NCI-H1694 (cell line): ENCODE measurements around the gene TMEM50A.
"Not testable (repeated sequence)": the region's sequence is repeated elsewhere in the genome, so short reads cannot be mapped to it uniquely, and the experiment has no call there.

Experiments
- DNase-seq: peaks from one replicate; lab custom pipeline; 2025; lab: John Stamatoyannopoulos, UW

The TMEM50A gene

GRCh38 chr1:25338188-25338981 lies at the start of gene TMEM50A:
Gene TMEM50A, plus strand, starts transcription at chr1:25338334. Its CDS starts 2,153 bp downstream, at chr1:25340487.
- peak; percentile 5 for DNase-seq

- DNase-seq = not testable (repeated sequence)
Measured at GRCh38 chr1:25288573-25289101, 49.5 kb upstream of the TMEM50A start.

GRCh38 chr1:25290043-25290442 lies 48.1 kb upstream of the TMEM50A start:
- DNase-seq = not testable (repeated sequence)

- not testable (repeated sequence) for DNase-seq
Measured at GRCh38 chr1:25293426-25293825, 44.7 kb upstream of the TMEM50A start.

GRCh38 chr1:25294889-25295826 lies 43.0 kb upstream of the TMEM50A start:
- DNase-seq = not testable (repeated sequence)

GRCh38 chr1:25296501-25296900 lies 41.6 kb upstream of the TMEM50A start:
- DNase-seq = not testable (repeated sequence)

- not testable (repeated sequence) for DNase-seq
Measured at GRCh38 chr1:25300729-25301128, 37.4 kb upstream of the TMEM50A start.

GRCh38 chr1:25302330-25302729 lies 35.8 kb upstream of the TMEM50A start:
- DNase-seq = not testable (repeated sequence)

GRCh38 chr1:25304936-25305335 lies 33.2 kb upstream of the TMEM50A start:
- DNase-seq = not testable (repeated sequence)

GRCh38 chr1:25308168-25308567 lies 30.0 kb upstream of the TMEM50A start:
- not testable (repeated sequence) for DNase-seq

- DNase-seq = not testable (repeated sequence)
Measured at GRCh38 chr1:25309085-25309484, 29.0 kb upstream of the TMEM50A start.

- DNase-seq = not testable (repeated sequence)
Measured at GRCh38 chr1:25309486-25309885, 28.6 kb upstream of the TMEM50A start.

GRCh38 chr1:25312806-25313470 lies 25.2 kb upstream of the TMEM50A start:
- DNase-seq = not testable (repeated sequence)

GRCh38 chr1:25320314-25320938 lies 17.7 kb upstream of the TMEM50A start:
- DNase-seq = not testable (repeated sequence)

- DNase-seq = not testable (repeated sequence)
Measured at GRCh38 chr1:25322127-25322526, 16.0 kb upstream of the TMEM50A start.

GRCh38 chr1:25324407-25324806 lies 13.7 kb upstream of the TMEM50A start:
- not testable (repeated sequence) for DNase-seq

- not testable (repeated sequence) for DNase-seq
Measured at GRCh38 chr1:25327864-25328790, 10.0 kb upstream of the TMEM50A start.

- DNase-seq = not testable (repeated sequence)
Measured at GRCh38 chr1:25328791-25329185, 9.3 kb upstream of the TMEM50A start.

GRCh38 chr1:25329336-25329735 lies 8.8 kb upstream of the TMEM50A start:
- not testable (repeated sequence) for DNase-seq

GRCh38 chr1:25329950-25330349 lies 8.2 kb upstream of the TMEM50A start:
- DNase-seq = not testable (repeated sequence)
